Islet precursor cell (in vitro differentiated cells): ENCODE measurements around the gene HRAS.
"Not testable (repeated sequence)": the region's sequence is repeated elsewhere in the genome, so short reads cannot be mapped to it uniquely, and the experiment has no call there.

Experiments
- DNase-seq: peaks from one replicate; pipeline ENCODE4 v3.0.0-alpha.2; 2018

Gene HRAS

DNA sequence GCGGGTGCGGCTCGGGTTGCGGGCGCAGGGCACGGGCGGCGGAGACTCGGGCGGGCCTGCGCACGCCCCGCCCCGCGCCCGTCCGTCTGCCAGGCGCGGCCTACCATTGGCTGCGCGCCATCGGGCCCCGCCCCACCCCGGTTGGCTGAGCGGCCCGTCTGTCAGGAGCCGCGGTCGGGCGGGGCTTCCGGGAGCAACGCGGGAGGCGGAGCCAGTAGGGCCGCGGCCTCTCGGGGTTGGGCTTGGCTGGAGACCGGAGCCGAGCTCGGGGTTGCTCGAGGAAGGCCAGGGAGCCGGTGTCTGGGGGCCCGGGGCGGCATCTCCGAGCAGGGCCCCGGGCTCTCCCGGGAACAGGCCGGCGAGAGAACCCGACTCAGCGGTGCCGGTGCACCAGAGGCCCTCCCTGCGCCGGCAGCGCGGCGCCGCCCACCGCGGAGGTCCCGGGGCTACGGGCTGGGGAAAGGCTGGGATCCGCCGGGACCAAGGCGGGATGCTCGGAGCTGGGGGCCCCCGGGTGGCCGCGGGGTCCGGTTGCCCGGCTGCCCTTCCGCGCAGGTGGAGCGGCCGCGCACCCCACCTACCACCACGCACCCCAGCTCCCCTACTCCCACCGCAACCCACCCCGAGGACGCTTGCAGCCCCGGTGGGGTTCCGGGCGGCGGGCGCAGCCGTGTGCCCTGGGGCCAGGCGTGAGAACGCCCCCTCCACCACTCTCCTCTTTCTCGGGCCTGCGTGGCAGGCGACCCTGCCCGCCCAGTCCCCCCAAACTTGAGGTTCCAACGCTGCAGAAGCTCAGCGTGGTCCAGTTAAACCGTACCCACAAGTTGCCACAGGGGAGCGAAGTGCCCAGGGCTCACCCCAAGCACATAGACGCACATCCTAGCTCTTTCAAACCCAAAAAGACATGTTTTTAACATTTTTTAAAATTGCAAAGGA, at the start of gene HRAS:
TSS of gene HRAS (minus strand) at position 58 of the 936 bp plus-strand sequence.
- DNase-seq: peak; percentile 96

DNA sequence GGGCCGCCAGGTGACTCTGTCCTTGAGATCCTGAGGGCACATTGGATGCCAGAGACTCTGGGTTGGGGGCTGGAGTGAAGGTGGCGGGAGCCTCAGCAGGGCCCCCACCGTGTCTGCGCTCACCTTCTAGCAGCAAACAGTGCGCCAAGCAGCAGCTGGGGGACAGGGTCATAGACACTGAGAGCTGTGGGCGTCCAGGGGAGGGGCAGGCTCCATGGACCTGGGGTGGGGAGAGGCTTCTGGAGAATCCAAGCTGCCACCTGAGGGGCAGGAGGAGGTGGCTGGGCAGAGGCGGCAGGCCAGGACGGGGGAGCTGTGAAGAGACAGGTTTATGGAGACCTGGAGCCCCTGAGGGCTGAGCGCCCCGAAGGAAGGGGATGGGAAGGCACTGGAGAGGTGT, 48.9 kb upstream of the HRAS start:
- DNase-seq: no peak

- DNase-seq: no peak
These were observed 46.4 kb upstream of the HRAS start for GRCh38 chr11:581752-582151.

- no peak for DNase-seq
These were observed 46.0 kb upstream of the HRAS start for GRCh38 chr11:581342-581741.

DNA sequence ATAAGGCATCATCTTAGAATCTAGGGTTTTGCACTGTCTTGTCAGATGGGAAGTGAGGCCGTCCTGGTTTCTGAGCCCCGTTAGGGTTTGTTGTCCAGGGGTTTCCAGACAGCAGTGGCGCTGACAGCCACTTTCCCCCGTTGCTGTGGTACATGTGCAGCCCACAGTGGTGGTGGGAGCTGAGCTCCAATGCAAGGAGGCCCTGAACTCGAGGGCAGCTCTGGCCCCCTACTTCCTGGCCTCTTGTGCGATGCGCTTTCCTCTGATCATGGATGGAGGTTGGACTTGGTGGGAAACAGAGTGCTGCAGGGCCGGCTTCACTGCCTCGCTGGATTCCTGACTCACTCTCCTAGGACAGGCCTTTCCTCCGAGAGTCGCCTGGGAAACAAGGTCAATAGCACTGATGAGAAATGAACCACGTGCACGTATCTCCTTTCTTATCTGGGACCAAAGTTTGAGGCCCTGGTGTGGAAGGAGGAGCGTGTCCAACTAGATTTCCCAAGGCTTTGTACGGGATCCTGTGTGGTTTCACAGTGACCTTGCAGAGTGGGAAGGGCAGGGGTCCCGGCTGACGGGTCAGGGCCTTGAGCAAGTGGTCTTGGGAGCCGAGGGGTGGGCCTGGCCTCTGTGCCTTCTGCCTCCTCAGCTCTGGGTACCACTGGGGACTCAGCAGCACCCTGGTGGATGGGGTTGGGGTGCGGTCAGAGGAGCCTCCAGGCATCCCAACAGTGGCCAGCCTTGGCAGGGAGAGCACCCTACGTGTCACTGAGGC, 44.6 kb upstream of the HRAS start:
- no peak for DNase-seq

GRCh38 chr11:578276-579035, 43.1 kb upstream of the HRAS start:
- DNase-seq: no peak

DNA sequence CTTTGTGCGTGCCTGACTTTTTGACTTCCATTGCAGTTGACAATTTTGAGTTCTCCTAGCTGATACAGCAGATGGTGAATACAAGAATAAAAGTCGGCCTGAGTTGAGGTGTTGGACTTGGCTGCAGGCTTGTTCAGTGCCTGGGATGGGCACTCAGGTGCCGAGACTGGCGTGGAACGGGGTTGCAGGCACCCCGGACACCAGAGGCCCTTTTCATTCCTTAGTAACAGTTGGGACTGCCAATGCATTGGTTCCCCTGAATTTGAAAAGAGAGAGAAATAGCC, 42.2 kb upstream of the HRAS start:
- no peak for DNase-seq

GRCh38 chr11:576811-577610, 41.6 kb upstream of the HRAS start:
- no peak for DNase-seq

GRCh38 chr11:575996-576768, 40.8 kb upstream of the HRAS start, which contains the start of gene PHRF1:
Gene PHRF1, plus strand, starts transcription at chr11:576470. Its CDS starts 5,043 bp downstream, at chr11:581513.
- peak; percentile 97 for DNase-seq

GRCh38 chr11:575313-575995, 40.1 kb upstream of the HRAS start:
- no peak for DNase-seq

DNA sequence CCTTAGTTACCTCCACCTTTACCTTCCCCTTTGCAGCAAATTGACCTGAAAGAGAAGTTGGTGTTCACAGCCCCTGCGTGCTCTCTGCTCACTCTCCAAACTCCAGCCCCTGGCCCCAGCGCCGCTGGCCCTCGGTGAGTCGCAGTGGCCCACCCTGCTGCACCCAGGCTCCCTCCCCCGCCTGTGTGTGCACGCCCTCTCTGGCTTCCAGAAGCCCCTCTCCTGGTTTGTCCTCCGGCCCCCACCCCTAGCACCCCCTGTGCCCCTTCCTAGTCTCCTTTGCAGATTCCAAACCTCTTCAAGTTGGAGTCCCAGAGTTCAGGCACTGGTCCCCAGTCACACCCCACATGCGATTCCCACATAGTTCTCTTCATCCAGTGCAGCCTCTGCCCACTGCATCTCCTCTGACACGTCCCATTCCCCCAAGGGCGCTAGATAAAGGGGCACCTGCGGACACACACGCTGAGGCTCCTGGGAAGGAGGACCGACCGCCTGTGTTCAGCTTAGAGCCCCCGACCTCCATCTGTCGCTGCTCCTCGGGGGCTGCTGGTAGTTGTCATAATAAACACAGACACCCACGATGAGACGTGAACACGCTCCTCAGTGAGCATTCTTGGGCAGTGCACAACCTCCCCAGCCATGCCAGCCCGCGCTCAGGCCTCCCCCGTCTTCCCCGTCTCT, 39.4 kb upstream of the HRAS start:
- DNase-seq: no peak

- DNase-seq: not testable (repeated sequence)
These were observed 38.7 kb upstream of the HRAS start for GRCh38 chr11:574031-574570.

GRCh38 chr11:573146-573759, 37.9 kb upstream of the HRAS start:
- no peak for DNase-seq

DNA sequence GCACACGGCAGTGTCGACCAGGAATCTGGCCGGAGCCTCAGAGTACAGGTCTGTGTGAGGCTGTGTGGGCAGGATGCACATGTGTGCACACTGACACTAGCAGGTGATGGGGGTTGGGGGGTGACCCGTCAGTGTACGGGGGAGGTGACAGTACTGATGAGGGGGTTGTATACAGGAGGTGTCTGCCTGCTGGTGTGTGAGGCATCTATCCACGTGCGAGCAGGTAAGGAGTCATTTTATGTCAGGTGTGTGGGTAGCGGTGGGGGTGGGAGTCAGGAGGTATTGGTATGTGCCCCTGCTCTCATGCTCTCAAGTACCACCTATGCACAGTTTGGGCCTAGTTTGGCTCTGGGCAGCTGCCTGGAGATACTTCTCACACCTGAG, 36.4 kb upstream of the HRAS start:
- no peak for DNase-seq

DNA sequence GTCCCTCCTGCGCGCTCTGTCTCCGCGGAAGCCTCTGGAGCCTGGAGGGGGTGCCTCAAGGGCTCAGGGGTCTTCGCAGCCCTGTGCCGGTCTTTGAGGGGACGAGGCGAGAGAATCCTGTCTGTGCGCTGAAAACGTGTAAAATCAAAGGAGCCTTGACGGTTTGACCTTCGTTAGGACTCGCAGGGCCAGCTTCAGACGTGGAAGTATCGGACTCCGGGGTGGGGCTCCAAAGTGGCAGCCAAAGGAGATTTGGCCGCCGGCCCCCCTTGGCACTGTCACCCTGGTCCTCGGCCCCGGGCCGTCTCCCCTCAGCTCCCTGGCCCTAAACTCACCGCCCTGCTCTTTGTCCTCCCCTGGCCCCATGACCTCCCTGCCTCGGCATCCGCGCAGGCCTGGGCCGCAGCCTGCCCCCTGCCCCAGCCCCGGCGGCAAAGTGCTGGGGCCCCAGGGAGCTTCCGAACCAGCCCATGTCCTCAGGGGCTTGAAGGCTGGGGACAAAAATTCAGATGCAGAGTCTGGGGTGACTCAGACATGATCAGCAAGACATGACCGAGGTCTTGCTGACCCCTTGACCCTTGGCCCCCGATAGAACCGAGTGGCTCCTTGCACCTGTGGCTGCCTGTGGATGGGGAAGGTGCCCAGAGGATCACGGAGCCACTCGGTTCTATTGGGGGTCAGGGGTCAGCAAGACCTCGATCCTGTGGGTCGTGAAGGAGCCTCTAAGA, 33.9 kb upstream of the HRAS start:
- no peak for DNase-seq

DNA sequence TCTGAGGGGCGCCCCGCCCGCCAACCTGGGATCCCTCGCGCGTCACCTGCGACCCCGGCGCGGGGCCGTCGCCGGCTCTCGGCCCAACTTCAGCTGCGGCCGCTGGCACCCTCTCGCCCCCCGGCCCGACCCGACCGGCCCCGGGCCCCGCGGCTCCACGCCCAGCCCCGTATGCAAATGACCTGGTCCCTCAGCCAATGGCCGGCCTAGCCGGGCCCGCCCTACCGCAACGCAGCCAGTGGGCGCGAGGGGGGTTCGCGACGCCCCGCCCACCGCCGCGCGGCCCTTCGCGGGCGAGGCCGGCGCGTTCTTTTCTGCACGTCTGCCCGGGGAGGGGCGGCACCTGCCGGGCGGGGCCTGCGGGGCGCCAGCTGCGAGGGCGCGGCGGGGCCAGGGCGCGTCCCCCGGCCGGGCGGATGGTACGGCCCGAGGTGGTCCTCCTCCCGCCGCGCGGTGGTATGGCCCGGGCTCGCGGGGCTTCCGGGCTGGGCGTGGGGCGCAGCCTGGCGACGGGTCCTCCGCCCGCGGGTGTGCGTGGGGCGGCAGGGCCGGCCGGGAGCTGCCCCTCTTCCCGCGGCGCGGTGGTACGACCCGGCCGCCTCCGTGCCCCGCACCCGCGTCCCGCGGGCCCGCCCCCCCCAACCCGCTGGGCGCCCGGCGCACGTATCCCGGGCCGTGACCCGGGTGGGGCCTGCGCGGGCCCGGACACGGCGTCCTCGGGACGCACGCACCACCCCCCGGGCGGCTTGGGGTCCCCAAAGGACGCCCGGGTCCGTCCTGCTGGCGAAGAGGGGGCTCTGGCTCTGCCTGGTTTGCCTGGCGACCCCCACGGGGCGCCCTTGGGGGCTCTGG, 33.2 kb upstream of the HRAS start:
- DNase-seq: peak; percentile 98

DNA sequence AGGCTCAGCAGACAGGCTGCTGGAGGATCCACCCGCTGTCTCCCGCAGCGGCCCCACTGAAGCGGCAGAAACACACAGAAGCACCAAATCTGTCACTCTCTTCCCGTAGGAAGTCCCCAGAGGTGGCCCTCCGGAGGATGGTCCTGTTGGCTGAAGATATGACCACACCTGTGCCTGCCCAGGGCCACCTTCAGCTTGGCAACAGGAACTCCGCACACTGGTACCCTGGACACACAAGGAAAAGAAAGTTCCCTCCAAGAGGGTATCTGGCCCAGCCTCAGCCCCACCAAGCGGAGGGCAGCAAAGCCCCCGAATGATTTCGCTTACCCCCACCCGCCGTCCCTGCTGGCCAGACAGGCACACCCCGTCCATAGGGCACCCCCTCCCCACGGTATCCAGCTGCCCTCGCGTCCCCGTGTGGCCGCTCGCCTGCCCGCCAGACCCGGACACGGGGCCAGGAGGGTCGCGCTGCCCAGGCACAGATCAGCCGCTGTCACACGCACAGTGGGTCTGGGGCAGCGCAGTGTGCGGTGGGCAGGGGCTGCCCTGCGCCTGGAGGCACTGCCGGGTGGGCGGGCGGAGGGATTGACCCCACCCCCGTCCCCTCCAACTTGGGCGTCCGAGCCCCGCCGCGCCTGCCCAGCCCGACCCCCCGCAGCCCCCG, 32.4 kb upstream of the HRAS start:
- peak; percentile 76 for DNase-seq
